ENCODE measurements around the gene LRRK1.

The LRRK1 gene

GRCh38 chr15:101027273-101027901, 108.2 kb downstream of the LRRK1 start:
- DNase-seq, result no peak

- DNase-seq, result no peak
Measured at GRCh38 chr15:101027920-101028319, 108.8 kb downstream of the LRRK1 start.

- no peak for DNase-seq
Measured at GRCh38 chr15:101028321-101028720, 109.2 kb downstream of the LRRK1 start.

GRCh38 chr15:101028772-101029438, 109.7 kb downstream of the LRRK1 start:
- no peak for DNase-seq

- no peak for DNase-seq
Measured at GRCh38 chr15:101029971-101030661, 111.0 kb downstream of the LRRK1 start.

GRCh38 chr15:101031213-101031612, 112.1 kb downstream of the LRRK1 start:
- no peak for DNase-seq

GRCh38 chr15:101033801-101034200, 114.6 kb downstream of the LRRK1 start:
- DNase-seq, result no peak

GRCh38 chr15:101035611-101036010, 116.5 kb downstream of the LRRK1 start:
- DNase-seq, result no peak

GRCh38 chr15:101036189-101036588, 117.0 kb downstream of the LRRK1 start:
- DNase-seq, result no peak

GRCh38 chr15:101037090-101037830, 118.1 kb downstream of the LRRK1 start:
- no peak for DNase-seq

GRCh38 chr15:101038327-101039003, 119.3 kb downstream of the LRRK1 start:
- no peak for DNase-seq

- DNase-seq, result no peak
Measured at GRCh38 chr15:101039461-101039860, 120.3 kb downstream of the LRRK1 start.

GRCh38 chr15:101042320-101042719, 123.2 kb downstream of the LRRK1 start:
- no peak for DNase-seq

- DNase-seq, result no peak
Measured at GRCh38 chr15:101043011-101043410, 123.9 kb downstream of the LRRK1 start.

- DNase-seq, result no peak
Measured at GRCh38 chr15:101043911-101044624, 124.9 kb downstream of the LRRK1 start.

GRCh38 chr15:101044625-101045235, 125.6 kb downstream of the LRRK1 start:
- no peak for DNase-seq

GRCh38 chr15:101045236-101045646, 126.1 kb downstream of the LRRK1 start:
- DNase-seq, result no peak

GRCh38 chr15:101045835-101046691, 126.9 kb downstream of the LRRK1 start:
- DNase-seq, result no peak

GRCh38 chr15:101046826-101047225, 127.7 kb downstream of the LRRK1 start:
- no peak for DNase-seq

GRCh38 chr15:101047301-101047781, 128.2 kb downstream of the LRRK1 start:
- DNase-seq, result no peak

GRCh38 chr15:101048176-101048575, 129.0 kb downstream of the LRRK1 start:
- no peak for DNase-seq
